Sciatic nerve (tissue), 2 donors: ENCODE results near the gene CCDC60. TPM values are rescaled to one million over a fixed set of nuclear protein-coding genes. Genes with fewer than 3 reads are reported as not detected.
A peak's percentile ranks its signal among the peaks of the same experiment; 100 is the strongest.

Experiments
- ATAC-seq: fragments of 200-7000 bp; cut with Tn5 transposase; one replicate; pipeline ENCODE4 v1.9.1; 2020; ENCODE audit warnings: mild to moderate bottlenecking, moderate library complexity
- DNase-seq: peaks from one replicate; pipeline ENCODE4 v3.0.0-alpha.2; 2020; ENCODE audit warnings: low spot score
- intact Hi-C: fragments of 100-400 bp; cut with DNase I; formaldehyde crosslinking; loops from one replicate; pipeline ENCODE4 v1.14.2; 2022
- total RNA-seq: library from RNA; stranded (reverse); fragmentation: NEBNext Ultra II Directional; extraction: Animal tissue kit (Norgen Biotek cat#: 25700); gene quantifications from one replicate; pipeline ENCODE4 v1.2.1, GENCODE V29; 2021
- donor health status: DM: no; HTN: no; CAD: no.
- donor health status: DM: no; HTN: no; CAD: no.

Gene CCDC60, protein sequence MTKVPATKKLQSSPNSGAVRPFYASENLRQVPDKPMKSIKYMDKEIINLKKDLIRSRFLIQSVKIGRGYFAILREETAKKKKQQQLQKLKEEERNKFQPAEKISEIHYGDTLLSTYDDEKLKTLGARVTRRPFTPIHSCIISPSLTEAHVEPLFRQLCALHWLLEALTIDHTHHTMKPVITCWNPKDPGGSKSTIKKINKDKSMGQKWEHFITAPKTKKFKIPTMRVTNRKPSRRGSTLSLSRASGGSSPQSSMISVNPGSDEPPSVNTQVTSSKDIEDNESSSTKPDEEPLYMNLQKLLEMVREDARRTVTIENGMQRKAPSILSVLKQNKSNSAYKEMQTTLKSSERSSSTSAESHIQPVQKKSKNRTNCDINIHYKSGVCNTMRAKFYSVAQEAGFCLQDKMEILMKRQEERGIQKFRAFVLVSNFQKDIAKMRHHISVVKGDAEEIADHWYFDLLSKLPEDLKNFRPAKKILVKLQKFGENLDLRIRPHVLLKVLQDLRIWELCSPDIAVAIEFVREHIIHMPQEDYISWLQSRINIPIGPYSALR
- total RNA-seq, result not detected

DNA sequence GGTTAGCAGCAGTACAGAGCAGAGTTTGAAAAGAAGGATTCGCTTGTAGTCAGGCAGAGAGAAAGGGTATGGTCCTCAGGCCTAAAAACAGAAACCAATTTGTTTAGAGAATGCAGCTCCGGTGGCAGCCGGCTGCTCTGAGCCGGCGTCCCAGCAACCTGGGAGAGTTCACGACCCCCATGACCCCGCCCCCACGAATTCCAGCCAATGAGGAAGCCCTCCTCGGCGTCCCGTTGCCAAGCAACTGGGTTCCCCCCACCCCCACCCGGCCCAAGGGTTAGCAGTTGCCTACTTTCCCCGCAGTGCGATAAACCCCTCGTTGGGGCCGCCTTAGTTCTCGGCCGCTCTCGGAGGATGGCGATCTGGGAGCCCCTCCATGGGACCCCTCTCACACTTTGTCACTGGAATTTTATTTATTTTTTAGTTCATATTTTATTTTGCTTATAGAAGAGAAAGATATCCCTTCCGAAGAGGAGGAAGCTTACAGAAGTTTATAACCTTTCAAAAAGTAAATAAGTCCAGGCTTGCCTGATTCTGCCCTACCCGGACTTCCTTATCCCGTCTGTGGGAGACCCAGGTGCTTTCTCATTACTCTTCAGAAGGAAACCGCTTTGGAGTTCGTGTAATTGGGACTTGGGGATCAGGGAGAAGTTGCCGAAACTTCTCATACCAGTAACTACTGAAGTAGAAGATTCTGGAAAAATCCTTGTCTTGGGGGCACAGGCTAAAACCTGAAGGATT lies at the start of gene CCDC60:
CCDC60 (plus strand) TSS at position 300 of the 741 bp plus-strand sequence. CDS start 448 bp downstream, outside the sequence.
- no peak for ATAC-seq
- no peak for DNase-seq
- intact Hi-C loops, result no loop called here

DNA sequence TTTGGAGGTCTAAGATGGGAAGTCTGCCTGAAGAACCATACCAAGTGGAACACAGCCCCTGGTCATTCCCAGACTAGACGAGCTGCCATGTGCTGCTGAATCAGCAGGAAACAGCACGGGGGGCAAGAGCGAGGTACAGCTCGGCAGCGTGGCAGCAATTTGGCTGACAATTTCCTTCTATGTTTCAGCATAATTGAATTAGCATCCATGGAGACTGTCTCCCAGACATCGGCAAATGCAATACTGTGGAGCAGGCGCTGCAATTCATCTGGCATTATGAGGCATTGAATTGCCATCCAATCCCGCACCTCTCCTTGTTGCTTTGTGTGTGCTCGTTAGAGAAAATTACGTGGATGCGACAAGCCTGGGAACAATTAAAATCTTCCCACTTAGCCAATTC lies 46.0 kb upstream of the CCDC60 start:
- DNase-seq, result no peak
- ATAC-seq, result no peak
- intact Hi-C loops, result no loop called here

DNA sequence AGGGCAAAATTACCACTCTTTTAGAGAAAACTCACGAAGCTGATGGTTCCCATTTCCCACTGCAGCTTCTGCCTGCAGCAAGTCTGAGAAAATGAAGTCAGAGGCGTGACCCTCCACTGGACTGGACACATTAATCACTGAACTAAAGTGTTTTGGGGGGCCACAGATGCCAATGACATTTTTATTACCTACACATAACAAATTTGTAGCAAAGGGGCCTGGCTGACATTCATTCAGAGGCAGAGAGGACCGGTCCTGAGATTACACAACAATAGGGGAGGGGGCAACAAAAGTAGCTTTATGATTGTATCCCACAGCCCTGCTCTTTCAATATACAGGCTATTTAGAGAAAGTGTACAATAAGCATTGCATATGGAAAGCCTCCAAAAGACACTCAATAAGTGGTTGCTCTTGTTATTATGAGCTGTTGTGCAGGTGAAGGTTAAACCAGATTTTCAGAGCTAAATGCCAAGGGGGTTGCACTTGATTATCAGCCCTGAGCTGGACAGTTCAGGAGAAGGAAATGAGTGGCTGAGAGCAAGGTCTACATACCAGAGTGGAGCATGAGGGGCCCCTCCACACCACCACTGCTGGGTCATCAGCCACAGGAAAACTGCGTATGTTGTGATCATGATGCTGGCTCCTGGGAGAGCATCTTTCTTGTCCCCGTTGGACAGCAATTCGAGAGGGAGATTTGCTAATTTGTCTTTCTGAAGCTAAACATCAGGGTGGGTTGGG lies 41.5 kb upstream of the CCDC60 start:
- no peak for DNase-seq
- no peak for ATAC-seq

DNA sequence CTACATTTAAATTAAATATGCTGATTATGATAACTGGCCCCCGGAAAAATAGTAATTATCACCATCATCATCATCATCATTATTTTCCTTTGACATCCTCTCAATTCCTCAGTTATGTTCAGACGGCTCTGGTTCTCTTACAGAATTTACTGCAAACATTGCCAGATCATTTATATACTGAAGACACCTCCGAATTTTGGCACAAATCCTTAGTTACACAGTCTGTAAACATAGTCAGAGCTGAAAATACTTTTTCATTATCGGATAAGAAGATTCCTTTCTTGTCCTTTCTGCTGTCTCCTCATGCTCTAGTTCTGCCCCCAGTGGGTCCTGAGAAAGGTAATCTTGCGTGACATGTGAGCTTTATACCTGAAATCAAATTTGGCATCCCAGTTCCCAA lies 40.3 kb upstream of the CCDC60 start:
- intact Hi-C loops, result no loop called here
- no peak for ATAC-seq

More for the DNA sequence above, 41.5 kb upstream of the CCDC60 start:
- intact Hi-C loops, result no loop called here

DNA sequence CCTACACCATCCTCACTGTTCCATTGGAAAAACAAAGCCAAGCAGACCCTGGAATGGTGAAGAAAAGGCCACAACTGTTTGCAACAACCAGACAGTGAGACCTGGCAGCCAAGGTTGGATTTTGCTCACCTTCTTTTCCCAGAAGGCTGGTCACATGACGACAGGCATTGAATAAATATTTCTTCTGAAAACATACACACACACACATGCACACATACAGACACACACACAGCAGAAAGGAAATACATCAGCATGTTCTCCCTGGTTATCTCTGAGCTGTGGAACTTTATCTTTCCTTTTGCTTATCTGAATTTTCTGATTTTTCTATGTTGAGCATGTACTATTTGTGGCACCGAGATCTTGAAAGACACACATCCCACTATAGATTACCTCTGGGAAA lies 38.0 kb upstream of the CCDC60 start:
- intact Hi-C loops, result no loop called here

More for the DNA sequence above, 40.3 kb upstream of the CCDC60 start:
- DNase-seq, result no peak

DNA sequence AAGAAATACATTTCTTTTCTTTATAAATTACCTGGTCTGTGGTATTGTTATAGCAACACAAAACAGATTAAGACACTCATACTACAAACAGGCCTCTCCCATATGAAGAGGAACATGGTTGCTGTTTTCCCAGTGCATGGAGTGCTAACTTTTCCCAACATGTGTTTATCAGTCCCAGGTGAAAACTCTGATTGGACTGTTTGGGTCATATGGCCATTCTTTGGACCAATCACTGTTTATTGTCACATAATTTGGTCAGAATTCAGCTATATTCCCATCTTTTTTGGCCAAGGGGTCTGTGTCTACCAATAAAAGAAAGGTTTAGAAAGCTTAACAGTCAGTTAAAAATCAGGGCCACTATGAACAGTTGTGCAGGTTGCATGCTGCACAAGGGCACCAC lies 35.4 kb upstream of the CCDC60 start:
- no peak for ATAC-seq
- no peak for DNase-seq
- intact Hi-C loops, result no loop called here

More for the DNA sequence above, 38.0 kb upstream of the CCDC60 start:
- DNase-seq (no peak), ATAC-seq (no peak)

DNA sequence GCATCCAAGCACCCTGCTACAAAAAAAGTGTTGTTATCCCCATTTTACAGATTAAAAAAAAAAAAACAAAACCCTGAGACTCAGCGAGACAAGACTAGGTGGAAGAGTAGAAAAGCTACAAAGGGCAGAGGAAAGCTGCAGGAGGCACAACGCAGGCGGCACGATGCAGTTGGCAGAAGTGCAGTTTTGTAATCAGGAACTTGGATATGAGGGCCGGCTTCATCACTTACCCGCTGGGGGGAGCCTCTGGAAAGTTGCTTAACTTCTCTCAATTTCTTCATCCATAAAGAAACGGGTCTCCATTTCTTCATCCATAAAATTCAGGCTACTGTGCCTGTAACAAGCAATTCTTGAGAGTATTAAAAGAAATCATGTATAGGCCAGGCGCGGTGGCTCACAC lies 33.1 kb upstream of the CCDC60 start:
- DNase-seq, result no peak
- no peak for ATAC-seq
- intact Hi-C loops, result no loop called here

DNA sequence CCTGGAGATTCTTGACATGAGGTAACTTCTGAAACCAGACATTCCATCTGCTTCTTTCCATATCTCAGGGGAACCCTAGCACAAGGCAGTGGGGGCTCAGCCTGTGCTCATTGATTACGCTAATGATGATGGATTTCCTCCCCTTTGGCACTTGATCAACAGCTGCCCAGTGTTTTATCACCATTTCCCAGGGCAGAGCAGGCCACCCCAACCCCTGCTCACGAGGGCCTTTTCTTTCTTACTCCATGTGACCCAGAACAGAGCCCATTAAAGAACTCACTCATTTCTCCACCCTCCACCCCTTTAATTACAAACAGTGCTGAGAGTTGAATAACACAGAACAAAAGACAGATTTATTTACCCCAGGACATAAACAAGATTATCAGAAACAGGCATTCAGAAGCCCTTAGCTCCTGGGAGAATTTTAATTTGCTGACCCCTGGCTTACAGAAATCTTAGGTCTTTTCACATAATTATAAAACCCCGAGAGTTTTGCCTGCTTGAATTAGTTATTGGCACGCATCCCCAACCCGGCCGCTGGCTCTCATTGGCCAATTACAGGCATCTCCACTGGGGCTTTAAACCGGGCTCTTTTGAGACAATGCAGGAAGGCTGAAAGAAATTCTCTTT lies 32.0 kb upstream of the CCDC60 start:
- DNase-seq, result peak; percentile 63
- intact Hi-C loops, result no loop called here
- peak; percentile 94 for ATAC-seq

DNA sequence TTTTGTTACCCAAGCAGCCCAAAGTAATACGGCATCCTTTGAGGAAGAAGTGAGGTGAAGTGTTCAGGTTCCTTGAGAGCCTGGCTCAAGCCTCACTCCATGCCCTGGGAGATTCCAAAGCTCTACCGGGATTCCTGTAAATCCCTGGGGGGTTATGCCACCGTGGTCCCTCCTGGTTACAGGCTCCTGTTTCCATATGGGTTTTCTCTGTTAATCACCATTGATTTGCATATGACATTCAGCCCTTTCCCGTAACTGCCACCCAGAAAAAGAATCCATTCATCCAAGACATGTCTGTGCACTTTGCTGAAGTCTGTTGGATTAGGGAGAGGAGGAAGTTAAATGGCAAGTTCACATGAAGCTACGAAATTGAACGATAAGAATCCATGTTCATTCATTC lies 27.9 kb upstream of the CCDC60 start:
- DNase-seq, result no peak
- intact Hi-C loops, result no loop called here
- no peak for ATAC-seq

DNA sequence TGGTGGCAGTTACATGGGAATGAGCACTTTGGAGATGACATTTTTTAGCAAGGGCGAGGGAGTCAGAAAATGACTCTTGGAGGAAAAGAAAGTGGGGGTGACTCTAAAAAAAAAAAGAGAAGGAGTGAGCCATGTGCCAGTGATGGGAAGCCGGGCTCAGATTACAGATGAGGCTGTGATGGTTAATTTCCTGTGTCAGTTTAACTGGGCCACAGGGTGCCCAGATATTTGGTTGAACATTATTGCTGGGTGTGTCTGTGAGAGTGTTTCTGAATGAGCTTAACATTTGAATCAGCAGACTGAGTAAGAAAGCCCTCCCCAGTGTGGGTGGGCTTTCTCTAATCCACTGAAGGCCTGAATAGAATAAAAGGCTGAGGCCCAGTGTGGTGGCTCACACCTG lies 26.8 kb upstream of the CCDC60 start:
- ATAC-seq (no peak), DNase-seq (no peak)
- intact Hi-C loops, result no loop called here

DNA sequence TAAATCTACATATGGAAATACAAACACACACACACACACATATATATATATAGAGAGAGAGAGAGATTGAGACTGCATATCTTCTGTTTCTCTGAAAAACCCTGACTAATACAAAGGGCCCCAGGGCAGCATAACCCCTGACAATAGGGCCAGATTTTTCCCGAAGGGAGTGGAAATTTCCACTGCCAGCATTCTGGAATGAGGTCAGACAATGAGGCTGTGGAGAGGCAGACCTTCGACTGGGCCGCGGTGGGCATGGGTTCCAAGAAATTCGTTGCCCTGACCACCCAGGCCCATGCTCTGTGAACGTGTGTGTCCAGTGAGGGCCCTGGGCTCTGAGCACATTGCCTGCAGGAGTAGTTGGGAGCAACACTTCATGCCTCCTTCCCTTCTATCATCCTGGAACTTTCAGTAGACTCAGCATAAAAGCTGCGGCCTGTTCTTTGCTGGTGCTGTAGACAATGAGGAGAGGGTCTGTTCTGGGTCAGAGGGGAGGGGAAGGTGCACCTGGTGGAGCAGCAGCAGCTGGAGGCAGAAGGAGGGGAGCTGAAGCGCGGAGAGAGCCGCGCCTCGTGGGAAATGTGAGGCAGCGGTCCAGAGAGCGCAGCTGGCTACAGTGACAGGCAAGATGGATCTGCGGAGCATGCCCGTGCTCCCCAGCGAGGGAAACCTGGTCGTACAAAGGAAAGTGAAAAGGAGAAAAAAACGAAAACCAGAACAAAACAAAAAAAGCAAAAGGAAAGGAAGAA lies 25.6 kb upstream of the CCDC60 start:
- DNase-seq (peak; percentile 59), ATAC-seq (peak; percentile 90)
- intact Hi-C loops, result no loop called here

DNA sequence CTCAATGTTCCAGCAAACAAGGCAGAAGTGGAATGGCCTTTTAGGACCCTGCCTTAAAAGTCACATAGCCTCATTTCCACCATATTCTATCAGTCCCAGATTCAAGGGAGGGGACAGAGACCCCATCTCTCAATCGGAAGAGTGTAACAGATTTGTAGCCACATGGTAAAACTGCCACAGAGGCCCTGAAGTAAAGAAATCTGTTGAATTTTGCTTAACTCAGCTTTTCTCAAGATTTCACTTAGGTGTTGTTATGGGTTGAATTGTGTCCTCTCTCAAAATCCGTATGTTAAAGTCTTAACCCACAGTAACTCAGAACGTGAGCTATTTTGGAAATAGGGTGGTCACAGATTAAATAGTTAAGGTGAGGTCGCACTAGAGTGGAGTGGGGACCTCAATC lies 22.7 kb upstream of the CCDC60 start:
- intact Hi-C loops, result no loop called here
- DNase-seq, result no peak
- no peak for ATAC-seq

DNA sequence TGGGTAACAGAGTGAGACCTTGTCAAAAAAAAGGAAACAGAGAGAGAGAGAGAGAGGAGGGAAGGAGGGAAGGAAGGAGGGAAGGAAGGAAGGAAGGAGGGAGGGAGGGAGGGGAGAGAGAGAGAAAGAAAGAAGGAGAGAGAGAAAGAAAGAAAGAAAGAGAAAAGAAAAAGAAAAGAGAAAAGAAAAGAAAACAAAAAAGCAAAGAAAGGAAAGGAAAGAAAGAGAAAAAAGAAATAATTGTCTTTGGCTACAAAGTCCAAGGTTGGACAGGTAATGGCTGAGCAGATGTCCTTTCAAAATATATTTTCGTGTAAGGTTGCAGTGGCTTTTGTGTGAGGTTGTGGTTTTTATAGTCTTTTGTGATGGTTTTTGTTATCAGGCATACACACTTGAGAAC lies 21.6 kb upstream of the CCDC60 start:
- intact Hi-C loops, result no loop called here
- DNase-seq (no peak), ATAC-seq (no peak)

DNA sequence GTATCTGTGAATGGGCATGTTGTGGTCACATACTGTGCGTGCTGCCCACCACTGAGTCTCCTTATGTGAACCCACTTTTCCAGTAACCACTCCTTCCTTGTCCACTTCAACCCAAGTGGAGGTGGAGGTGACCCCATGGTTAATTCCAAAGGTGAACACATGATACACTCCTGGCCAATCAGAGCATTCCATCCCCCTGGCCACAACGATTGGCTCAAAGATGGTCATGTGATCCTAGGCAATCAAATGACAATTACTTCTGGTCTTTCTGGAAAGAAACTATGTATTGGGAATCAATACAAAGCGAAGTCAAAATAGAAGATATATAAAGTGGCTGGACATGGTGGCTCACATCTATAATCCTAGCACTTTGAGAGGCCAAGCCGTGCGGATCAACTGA lies 20.2 kb upstream of the CCDC60 start:
- intact Hi-C loops, result no loop called here
- no peak for DNase-seq
- no peak for ATAC-seq

DNA sequence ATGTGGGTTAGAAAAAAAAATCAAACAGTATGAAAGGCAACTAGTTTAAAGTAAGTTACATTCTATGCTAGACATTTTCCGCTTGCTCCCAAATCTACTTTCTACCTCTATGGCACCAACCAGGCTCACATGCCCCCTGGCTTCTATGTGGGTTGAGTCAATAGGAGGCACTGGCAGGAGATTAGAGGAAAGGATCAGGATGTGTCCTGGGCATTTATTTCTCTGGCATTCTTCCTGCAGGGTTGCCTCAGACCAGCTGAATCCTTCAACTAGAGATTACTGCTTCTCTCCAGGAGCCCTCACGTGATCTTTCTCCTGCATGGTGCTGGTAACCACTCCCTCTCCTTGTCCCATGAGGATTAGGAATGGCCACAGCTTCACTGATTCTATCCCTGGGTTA lies 14.9 kb upstream of the CCDC60 start:
- ATAC-seq (no peak), DNase-seq (no peak)
- intact Hi-C loops, result no loop called here

DNA sequence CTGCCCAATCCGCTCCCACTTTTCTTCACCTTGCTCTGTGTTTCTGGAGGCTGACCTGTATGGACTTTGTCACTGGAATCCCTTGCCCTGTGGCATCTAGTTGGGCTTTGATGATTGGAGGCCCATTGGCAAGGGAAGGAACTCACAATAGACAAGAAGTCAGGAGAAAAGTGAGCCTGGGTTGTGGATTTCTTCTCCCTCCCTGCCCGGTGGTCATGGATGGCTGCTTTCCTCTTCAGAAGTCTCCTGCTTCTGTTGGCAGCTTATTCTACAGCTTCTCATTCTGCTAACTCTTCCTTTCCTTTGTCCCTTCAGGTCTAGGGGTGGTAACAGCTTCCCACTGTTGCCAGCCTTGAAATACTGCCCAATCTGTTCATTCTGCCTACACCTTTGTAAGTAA lies 13.9 kb upstream of the CCDC60 start:
- ATAC-seq (no peak), DNase-seq (no peak)
- intact Hi-C loops, result no loop called here

DNA sequence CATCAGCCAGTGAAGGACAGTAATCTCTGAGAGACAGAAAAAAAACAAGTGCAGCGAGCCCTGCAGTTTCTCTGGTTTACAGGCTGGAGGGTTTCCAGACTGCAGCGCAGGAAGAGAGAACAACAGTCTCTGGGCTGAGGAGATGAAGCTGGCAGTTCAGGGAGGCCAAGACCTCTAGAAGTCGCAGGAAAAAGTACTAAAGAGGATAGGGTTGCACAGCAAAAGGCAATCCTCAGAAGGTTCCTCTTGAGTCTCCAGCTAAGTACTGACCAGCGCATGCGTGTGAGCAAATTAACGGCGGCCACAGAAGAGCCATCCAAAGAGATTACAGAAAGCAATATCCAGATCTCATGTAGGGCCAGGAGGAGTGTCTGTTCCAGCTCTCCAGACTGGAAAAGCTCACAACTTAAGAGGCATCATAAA lies 12.2 kb upstream of the CCDC60 start:
- DNase-seq (no peak), ATAC-seq (no peak)
- intact Hi-C loops, result no loop called here

DNA sequence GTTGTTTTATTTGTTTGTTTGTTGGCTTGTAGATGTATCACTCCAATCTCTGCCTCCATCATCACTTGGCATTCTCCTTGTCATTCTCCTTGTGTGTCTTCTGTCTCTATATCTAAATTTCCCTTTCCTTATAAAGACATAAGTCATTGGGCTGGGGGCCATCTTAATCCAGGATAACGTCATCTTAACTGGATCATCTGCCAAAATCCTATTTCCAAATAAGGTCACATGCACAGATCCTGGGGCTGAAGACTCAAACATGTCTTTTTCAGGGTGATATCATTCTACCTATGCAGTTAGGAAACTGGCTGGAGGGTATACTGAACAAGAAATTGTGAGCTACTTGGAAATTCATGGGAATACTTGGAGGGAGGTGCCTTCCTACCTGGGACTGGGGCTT lies 8.7 kb upstream of the CCDC60 start:
- no peak for DNase-seq
- ATAC-seq, result no peak
- intact Hi-C loops, result no loop called here
